ENCODE results near the gene KAT8. TPM values are rescaled to one million over a fixed set of nuclear protein-coding genes. Genes with fewer than 3 reads are reported as not detected.

KAT8 gene
- total and polyA plus RNA-seq, 10 of the 15 experiments (the other 5 are each of a cell fraction or from before 2014, with no cell fraction given): 5.5 to 55.8 (median 39.6) TPM

- no peak overlapping the region; the same call in 1 of the 2 replicates for H3K9ac ChIP-seq (ENCODE audit: control insufficient read depth, insufficient read depth, low read length)
- no peak overlapping the region for H3K4me3 ChIP-seq
- no peaks in the 10 kb centered on the region for H3K27me3 ChIP-seq (replicated peaks in 1 of 2; ENCODE audit: control insufficient read depth in 2 of 2, insufficient read depth in 2 of 2, low read length in 1 of 2)
- ChIA-PET RAD21 (ENCODE audit: unreplicated experiment) (interaction anchor here (1.3 to 3.3 kb wide), 16 partner anchors 9 to 316 kb away, joined by 3 to 48 read pairs (median 7); partner anchors contain the start of genes ARMC5, FUS, HSD3B7 and ITGAX), CTCF (interaction anchor here (0.7 to 3.1 kb wide), 26 partner anchors 10 to 734 kb away, joined by 3 to 23 read pairs (median 8); partner anchors contain the start of genes FUS, HSD3B7, KAT8 and PYCARD), POLR2A (interaction anchor here (0.9 to 2.1 kb wide), 7 partner anchors 24 to 190 kb away, joined by 3 to 24 read pairs (median 8); partner anchors contain the start of genes FUS, KAT8, PYCARD and ZNF646), SMC1A (ENCODE audit: uncharacterized antibody, unreplicated experiment) (interaction anchor here (1.0 to 2.0 kb wide), 13 partner anchors 14 to 301 kb away, joined by 3 to 12 read pairs (median 5); partner anchors contain the start of genes HSD3B7 and KAT8)
- H4K20me1 ChIP-seq (ENCODE audit: control insufficient read depth, insufficient read depth): peaks cover 3% of the 10 kb centered on the region; the same call in 1 of the 2 replicates
- H2AFZ ChIP-seq (ENCODE audit: control insufficient read depth, low read depth, low read length): peak overlapping the region; percentile 84
- WGBS (ENCODE audit: insufficient coverage, insufficient replicate concordance, low lambda C conversion rate, missing lambda C conversion rate): 82% methylated on average over 21 of the region's 22 CpGs
- no peak for DNase-seq (ENCODE audit: low read depth, low spot score)
- no peaks in the 10 kb centered on the region for H3K79me2 ChIP-seq (ENCODE audit: control insufficient read depth, insufficient read depth, low read length)
- no peak for ATAC-seq
- H3K27ac ChIP-seq (ENCODE audit: control insufficient read depth, insufficient read depth): no peak overlapping the region
- peak overlapping the region; percentile 89 for H3K4me2 ChIP-seq (ENCODE audit: control insufficient read depth, insufficient read depth)
- no peak for FAIRE-seq
- no peaks in the 10 kb centered on the region for H3K36me3 ChIP-seq (ENCODE audit: control insufficient read depth in 2 of 2, insufficient read depth in 2 of 2, low read length in 1 of 2)
- no peaks in the 10 kb centered on the region for H3K9me3 ChIP-seq (replicated peaks; ENCODE audit: control insufficient read depth, insufficient read depth, low read length)
- TF ChIP-seq MYC (IDR thresholded peaks at IDR 0.05; ENCODE audit: insufficient read depth, insufficient read length, insufficient replicate concordance, low read length, severe bottlenecking) (no peak), IKZF1 (conservative IDR thresholded peaks at IDR 0.05) (0 out of 2 replicates have a peak, but pooled peaks have one; percentile 8), ESRRA (IDR thresholded peaks at IDR 0.05; ENCODE audit: low read length) (no peak), WRNIP1 (IDR thresholded peaks at IDR 0.05; ENCODE audit: borderline replicate concordance, low read depth, low read length) (no peak)
- TF ChIP-seq, protein P1, sequence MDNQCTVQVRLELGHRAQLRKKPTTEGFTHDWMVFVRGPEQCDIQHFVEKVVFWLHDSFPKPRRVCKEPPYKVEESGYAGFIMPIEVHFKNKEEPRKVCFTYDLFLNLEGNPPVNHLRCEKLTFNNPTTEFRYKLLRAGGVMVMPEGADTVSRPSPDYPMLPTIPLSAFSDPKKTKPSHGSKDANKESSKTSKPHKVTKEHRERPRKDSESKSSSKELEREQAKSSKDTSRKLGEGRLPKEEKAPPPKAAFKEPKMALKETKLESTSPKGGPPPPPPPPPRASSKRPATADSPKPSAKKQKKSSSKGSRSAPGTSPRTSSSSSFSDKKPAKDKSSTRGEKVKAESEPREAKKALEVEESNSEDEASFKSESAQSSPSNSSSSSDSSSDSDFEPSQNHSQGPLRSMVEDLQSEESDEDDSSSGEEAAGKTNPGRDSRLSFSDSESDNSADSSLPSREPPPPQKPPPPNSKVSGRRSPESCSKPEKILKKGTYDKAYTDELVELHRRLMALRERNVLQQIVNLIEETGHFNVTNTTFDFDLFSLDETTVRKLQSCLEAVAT (IDR thresholded peaks at IDR 0.05): no peak
- in situ Hi-C loops (cut with MboI): loop anchor here (10.0 kb wide), 1 partner anchor 732 kb away; the partner anchor contains the start of gene ZNF267
- intact Hi-C loops (cut with micrococcal nuclease; ENCODE audit: unreplicated experiment): loop anchor here (2.0 to 5.0 kb wide), 4 partner anchors 36 to 190 kb away; partner anchors contain the start of genes BCKDK, ZNF646 and ZNF668
- BruUV-seq (replicated peaks): no TSS peak
- peaks cover 9% of the 10 kb centered on the region for H3K4me1 ChIP-seq (ENCODE audit: control insufficient read depth, insufficient read depth, low read length)
Measured at GRCh38 chr16:31143011-31143693, 25.7 kb downstream of the KAT8 start.

Data from GM12878 (cell line).